Measurements from ENCODE around the gene KCNQ1. TPM values are rescaled to one million over a fixed set of nuclear protein-coding genes. Genes with fewer than 3 reads are reported as not detected.

The KCNQ1 gene
- total RNA-seq, 1 donor from 2014 or later, result 1.6 TPM

- no peak for TF ChIP-seq CTCF (IDR thresholded peaks at IDR 0.05; ENCODE audit: insufficient read depth, low read length, severe bottlenecking)
- FAIRE-seq, result peak; percentile 7
These were observed 207.8 kb downstream of the KCNQ1 start for GRCh38 chr11:2652333-2653197.

GRCh38 chr11:2653198-2653551 lies 208.4 kb downstream of the KCNQ1 start:
- DNase-seq (ENCODE audit: low read depth) (no peak), FAIRE-seq (no peak)
- Histone ChIP-seq H3K27me3 (ENCODE audit: control insufficient read depth, insufficient read depth, low read length) (no peaks in the 10 kb centered on the region), H3K4me3 (ENCODE audit: low read depth, low read length) (no peak overlapping the region), H3K36me3 (ENCODE audit: control insufficient read depth, insufficient read depth, low read length) (no peaks in the 10 kb centered on the region)
- TF ChIP-seq CTCF (IDR thresholded peaks at IDR 0.05; ENCODE audit: insufficient read depth, low read length, severe bottlenecking), result no peak

More at GRCh38 chr11:2652333-2653197, 207.8 kb downstream of the KCNQ1 start:
- Histone ChIP-seq H3K27me3 (ENCODE audit: control insufficient read depth, insufficient read depth, low read length) (no peaks in the 10 kb centered on the region), H3K4me3 (ENCODE audit: low read depth, low read length) (no peak overlapping the region), H3K36me3 (ENCODE audit: control insufficient read depth, insufficient read depth, low read length) (no peaks in the 10 kb centered on the region)
- no peak for DNase-seq (ENCODE audit: low read depth)

- no peak for FAIRE-seq
- Histone ChIP-seq H3K27me3 (ENCODE audit: control insufficient read depth, insufficient read depth, low read length) (no peaks in the 10 kb centered on the region), H3K36me3 (ENCODE audit: control insufficient read depth, insufficient read depth, low read length) (no peaks in the 10 kb centered on the region), H3K4me3 (ENCODE audit: low read depth, low read length) (no peak overlapping the region)
- DNase-seq (ENCODE audit: low read depth), result no peak
- TF ChIP-seq CTCF (IDR thresholded peaks at IDR 0.05; ENCODE audit: insufficient read depth, low read length, severe bottlenecking), result no peak
These were observed 209.3 kb downstream of the KCNQ1 start for GRCh38 chr11:2653930-2654739.

- no peaks in the 10 kb centered on the region for H3K27me3 ChIP-seq (ENCODE audit: control insufficient read depth, insufficient read depth, low read length)
- H3K36me3 ChIP-seq (ENCODE audit: control insufficient read depth, insufficient read depth, low read length), result no peaks in the 10 kb centered on the region
- no peak overlapping the region for H3K4me3 ChIP-seq (ENCODE audit: low read depth, low read length)
- TF ChIP-seq CTCF (IDR thresholded peaks at IDR 0.05; ENCODE audit: insufficient read depth, low read length, severe bottlenecking), result no peak
- no peak for DNase-seq (ENCODE audit: low read depth)
- no peak for FAIRE-seq
These were observed 210.4 kb downstream of the KCNQ1 start for GRCh38 chr11:2655016-2655719.

- no peaks in the 10 kb centered on the region for H3K27me3 ChIP-seq (ENCODE audit: control insufficient read depth, insufficient read depth, low read length)
- H3K36me3 ChIP-seq (ENCODE audit: control insufficient read depth, insufficient read depth, low read length), result no peaks in the 10 kb centered on the region
- H3K4me3 ChIP-seq (ENCODE audit: low read depth, low read length), result no peak overlapping the region
- DNase-seq (ENCODE audit: low read depth), result peak; percentile 87
- no peak for FAIRE-seq
- no peak for TF ChIP-seq CTCF (IDR thresholded peaks at IDR 0.05; ENCODE audit: insufficient read depth, low read length, severe bottlenecking)
These were observed 211.2 kb downstream of the KCNQ1 start for GRCh38 chr11:2655834-2656622.

All from bronchial epithelial cell (primary cell).